HT-29 (cell line): Measurements from ENCODE around the gene DUSP28. TPM values are rescaled to one million over a fixed set of nuclear protein-coding genes. Genes with fewer than 3 reads are reported as not detected.
"Not testable (repeated sequence)": the region's sequence is repeated elsewhere in the genome, so short reads cannot be mapped to it uniquely, and the experiment has no call there.

Experiments
- DNase-seq: peaks from one replicate; pipeline ENCODE4 v3.0.0-alpha.2; 2015; ENCODE audit warnings: low spot score
- total RNA-seq: library from RNA; depleted of rRNA; stranded (reverse); fragments of >200 nt; shearing (Covaris generic); gene quantifications from 2 replicates; pipeline ENCODE4 v1.2.3, GENCODE V29; 2014

DUSP28 gene
- total RNA-seq, 1 experiment from 2014 or later, result 10.0 TPM

- peak; percentile 98 for DNase-seq
Observed at GRCh38 chr2:240560480-240561324, 545 bp downstream of the DUSP28 start.

- peak; percentile 63 for DNase-seq
Observed at GRCh38 chr2:240561325-240561971, 1.3 kb downstream of the DUSP28 start.

GRCh38 chr2:240563231-240563630 lies 3.1 kb downstream of the DUSP28 start:
- DNase-seq, result not testable (repeated sequence)

DNA sequence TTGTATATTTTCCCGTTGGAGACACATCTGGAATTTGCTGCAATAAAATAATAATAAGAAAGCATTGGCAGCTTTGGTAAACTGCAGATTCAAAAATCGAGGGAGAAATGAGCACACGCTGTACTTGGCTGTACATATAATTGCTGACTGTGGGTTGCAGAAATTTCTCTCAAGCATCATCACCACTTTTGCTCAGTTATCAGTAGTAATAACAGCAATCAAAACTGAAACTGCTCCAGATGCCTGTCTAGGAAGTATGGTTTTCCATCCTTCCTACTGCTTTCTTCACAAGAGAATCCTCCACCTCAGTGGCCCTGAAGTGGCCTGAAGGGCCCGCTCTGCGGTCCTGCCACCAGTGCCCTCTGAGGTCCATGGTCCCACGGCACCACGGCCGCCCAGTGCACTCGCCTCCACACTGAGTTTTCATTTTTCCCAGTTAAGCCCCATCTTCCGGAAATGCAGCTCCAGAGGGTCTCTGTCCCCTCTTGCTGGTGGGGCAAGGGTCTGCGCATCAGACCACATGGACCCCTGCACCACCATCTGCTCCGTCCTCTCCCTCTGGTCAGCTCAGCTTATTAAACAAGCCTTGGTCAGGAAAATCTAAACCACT lies 3.9 kb downstream of the DUSP28 start:
- DNase-seq, result no peak

DNA sequence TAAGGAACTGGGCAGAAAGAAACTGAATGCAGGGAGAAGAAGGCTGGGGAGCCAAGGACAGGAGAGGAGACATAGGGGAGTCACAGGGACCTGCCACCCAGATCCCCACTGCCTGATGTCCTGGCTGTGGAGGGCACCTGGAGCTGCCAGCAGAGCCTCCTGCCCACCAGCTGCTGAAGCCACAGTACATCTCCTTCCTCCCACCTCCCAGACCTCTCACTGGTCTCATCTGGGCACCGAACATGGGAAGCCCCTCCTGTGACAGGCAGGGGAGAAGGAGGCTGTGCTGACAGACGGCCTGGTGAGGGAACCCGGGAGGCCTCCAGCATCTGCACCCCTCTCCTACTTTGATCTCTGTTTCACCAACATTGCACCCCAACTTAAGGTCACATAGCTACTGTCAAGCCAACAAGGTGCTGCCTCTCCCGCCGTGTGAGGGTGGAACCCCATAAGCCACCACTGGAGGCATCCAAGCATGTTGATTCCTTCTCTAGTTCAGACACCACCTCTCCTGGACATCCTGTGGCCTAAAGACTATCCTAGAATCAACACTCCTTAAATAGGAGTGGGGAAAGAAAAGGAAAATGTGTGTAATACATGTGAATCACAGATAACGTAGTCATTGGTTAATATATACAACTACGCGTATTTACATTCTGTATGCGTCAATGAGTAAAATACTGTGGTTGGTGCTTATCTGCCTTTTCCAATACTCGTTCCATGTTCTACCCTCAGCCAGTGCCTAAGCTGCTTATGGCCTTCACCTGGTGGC lies 4.6 kb downstream of the DUSP28 start:
- peak; percentile 67 for DNase-seq

DNA sequence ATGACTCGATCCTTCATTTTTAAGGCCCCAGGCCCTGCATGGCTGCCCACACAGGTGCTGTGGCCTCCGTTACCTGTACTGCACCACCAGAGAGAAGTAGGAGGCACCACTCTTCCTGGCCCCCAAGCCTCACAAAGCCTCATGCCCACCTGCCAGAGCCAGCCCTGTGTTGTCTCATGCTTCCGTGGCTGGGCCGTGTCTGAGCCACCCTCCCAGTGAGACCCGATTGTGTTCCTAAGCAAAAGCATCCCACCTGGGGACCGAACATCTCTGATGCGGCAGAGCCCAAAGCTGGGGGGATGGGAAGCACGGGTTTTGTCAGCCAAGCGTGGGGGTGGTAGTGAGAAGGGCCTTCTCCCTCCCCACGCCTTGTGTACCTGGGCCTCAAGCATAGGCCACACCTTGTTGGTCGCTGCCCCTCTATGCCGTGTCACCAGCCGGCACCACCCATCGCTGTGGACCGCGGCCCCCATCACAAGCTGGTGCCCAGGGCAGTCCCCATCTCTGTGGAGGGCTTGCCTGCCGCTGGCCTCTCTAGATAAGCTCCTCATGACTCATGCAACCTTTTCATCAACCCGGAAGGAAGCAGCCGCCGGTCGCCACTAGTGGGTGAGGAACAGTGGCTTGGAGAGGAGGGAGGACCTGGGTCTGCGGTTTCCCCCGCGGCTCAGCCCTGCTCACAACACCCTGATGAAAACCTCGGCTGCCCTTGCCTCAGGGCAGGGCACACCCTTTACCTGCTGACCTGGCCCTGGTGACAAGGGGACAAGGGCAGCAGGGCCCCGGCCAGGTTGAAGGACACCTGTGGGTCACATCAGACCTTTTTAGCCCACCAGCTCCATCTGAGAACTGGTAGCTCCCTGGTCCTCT lies 5.4 kb downstream of the DUSP28 start:
- peak; percentile 92 for DNase-seq

DNA sequence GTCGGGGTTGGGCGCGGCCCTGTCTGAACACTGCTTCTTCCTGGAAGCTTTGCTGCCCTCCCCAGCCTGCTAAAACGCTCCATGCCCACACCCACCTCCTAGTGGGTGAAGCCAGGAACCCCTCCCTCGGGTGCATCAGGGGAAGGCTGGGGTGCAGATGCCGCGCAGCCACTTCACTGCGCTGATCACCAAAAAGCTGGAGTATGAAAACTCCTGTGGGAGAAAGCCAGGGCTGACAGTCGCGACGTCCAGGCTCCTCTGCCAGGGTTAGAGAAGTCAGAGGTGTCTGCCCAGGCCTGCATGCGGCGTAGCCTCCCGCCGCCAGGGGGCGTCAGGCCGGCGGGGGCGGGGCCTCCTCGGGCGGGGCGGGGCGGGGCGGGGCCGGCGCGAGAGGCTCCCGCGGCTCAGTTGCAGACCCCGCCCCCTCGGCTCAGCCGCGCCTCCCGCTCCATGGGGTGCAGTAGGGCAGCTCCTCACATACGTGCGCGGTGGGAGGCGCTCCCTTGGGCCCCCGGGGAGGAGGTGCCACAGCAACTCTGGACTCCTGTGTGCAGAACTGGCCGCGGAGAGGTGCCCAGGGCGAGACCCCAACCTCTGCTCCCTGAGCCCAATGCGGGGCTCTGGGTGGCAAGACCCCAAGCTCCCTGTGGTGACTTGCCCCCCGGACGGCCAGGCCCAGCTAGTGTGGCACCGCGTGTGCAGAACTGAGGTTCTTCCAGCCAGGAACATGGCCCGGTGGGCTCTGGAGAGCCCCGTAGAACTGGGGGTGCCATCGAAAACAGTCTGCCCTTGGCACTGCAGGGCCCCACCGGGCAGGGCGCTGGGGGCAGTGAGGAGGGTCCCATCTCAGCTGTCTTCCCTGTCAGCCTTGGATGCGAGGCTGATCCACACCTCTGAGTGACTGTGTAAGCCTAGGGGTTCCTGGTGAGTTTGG lies 6.3 kb downstream of the DUSP28 start:
- peak; percentile 88 for DNase-seq

GRCh38 chr2:240567137-240567871 lies 7.1 kb downstream of the DUSP28 start:
- peak; percentile 47 for DNase-seq

- peak; percentile 60 for DNase-seq
Observed at GRCh38 chr2:240567872-240568677, 7.9 kb downstream of the DUSP28 start, which contains the start of gene RNPEPL1. TSS of gene RNPEPL1 (plus strand) at chr2:240568484. CDS start at chr2:240568587, 103 bp downstream.

DNA sequence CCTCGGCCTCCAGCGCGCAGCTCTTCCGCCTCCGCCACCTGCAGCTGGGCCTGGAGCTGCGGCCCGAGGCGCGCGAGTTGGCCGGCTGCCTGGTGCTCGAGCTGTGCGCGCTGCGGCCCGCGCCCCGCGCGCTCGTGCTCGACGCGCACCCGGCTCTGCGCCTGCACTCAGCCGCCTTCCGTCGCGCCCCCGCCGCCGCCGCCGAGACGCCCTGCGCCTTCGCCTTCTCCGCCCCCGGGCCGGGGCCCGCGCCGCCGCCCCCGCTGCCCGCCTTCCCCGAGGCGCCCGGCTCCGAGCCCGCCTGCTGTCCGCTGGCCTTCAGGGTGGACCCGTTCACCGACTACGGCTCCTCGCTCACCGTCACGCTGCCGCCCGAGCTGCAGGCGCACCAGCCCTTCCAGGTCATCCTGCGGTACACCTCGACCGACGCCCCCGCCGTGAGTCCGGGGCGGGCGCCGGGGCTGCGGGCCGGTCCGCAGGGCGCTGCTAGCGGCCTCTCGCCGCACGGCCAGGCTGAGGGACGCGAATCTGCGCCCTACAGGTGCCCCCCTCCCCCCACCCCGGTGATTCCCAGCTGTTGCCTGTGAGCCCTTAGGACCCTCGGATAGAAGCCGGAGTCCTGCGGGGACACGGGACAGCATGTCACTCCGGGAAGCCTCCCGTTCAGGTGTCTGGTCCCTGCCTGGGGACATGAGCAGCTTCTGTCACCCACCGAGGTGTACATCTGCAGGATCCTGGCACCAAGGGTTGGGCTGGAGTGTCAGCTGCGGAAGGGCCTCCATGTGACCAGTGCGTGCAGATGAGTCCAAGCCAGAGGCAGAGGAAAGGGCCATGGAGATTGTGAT lies 8.7 kb downstream of the DUSP28 start:
- peak; percentile 63 for DNase-seq

- DNase-seq, result peak; percentile 7
Observed at GRCh38 chr2:240569523-240569997, 9.4 kb downstream of the DUSP28 start.

DNA sequence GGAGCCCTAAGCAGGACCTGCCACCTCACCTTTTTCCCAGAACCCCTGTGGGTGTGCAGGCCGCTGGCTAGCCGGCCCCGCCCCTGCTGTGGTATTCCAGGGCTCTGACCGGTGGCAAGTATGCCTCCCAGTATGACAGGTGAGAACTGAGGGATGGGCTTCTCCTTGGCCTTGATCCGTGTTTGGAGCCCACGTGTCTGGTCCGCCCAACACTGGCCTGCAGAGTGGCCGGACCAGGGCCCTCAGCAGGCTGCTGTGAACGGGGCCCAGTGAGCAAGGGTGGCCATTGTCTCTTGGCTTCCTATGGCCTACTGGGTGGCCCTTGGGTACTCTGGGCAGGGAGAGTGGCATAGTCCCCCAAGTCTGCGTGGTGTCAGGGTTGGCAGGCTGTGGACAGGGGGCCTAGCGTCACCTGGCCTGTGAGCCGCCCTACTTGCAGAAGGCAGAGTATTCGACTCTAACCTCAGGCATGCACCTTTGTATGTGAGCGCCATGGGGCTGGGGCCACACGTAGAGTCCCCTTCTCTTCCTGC lies 9.9 kb downstream of the DUSP28 start:
- DNase-seq, result peak; percentile 27

GRCh38 chr2:240570531-240571313 lies 10.6 kb downstream of the DUSP28 start:
- no peak for DNase-seq

DNA sequence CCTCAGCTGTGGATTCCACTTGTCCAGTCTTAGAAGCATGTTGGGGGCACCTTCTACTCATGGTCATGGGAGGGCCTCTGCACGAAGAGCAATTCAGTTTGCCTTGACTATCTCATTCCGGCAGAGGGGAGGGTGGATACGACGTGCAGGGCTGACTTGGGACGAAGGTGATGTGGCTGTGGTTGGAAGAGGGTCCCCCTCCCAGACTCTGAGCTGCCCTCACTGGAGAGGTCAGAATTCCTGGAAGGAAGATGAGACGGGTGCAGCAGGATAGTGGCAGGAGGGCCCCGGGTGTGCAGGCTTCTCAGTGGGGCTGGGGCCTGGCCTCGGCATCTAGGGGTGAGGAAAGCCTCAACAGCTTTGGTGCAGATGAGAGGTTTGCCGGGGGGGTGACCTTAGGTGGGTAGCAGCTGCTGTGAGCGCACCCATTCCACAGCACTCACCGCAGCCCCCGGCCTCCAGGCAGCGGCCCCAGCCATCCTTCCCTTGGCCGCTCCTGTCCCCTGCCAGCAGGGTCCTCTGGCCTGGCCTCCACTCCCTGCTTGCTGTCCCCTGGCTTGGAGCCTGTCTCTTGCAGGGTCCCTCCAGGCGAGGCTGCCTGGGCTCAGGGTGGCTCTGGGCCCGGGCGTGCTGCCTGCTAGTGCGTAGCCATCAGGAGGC lies 11.3 kb downstream of the DUSP28 start:
- DNase-seq, result no peak
